ENCODE measurements around the gene KIF5C. TPM values are rescaled to one million over a fixed set of nuclear protein-coding genes. Genes with fewer than 3 reads are reported as not detected.

Gene KIF5C
- total RNA-seq, 1 donor from 2014 or later: 673 TPM

GRCh38 chr2:148944536-148944935 is 69.5 kb downstream of the KIF5C start:
- no peak overlapping the region for H3K27ac Mint-ChIP-seq (ENCODE audit: unreplicated experiment)
- no peak overlapping the region for H3K4me3 Mint-ChIP-seq (ENCODE audit: unreplicated experiment)
- no peak for DNase-seq
- H3K4me1 Mint-ChIP-seq (ENCODE audit: low read depth, unreplicated experiment): peaks cover 22% of the 10 kb centered on the region
- TF ChIP-seq CTCF (IDR thresholded peaks at IDR 0.05; ENCODE audit: partially characterized antibody, unreplicated experiment): no peak
- H3K36me3 Mint-ChIP-seq (ENCODE audit: unreplicated experiment): peaks cover 28% of the 10 kb centered on the region
- H3K27me3 Mint-ChIP-seq (ENCODE audit: unreplicated experiment): peaks cover 2% of the 10 kb centered on the region
- H3K9me3 Mint-ChIP-seq (ENCODE audit: unreplicated experiment): peaks cover 10% of the 10 kb centered on the region

- Mint-ChIP-seq H3K4me1 (ENCODE audit: low read depth, unreplicated experiment) (peaks cover 21% of the 10 kb centered on the region), H3K36me3 (ENCODE audit: unreplicated experiment) (peaks cover 22% of the 10 kb centered on the region), H3K4me3 (ENCODE audit: unreplicated experiment) (no peak overlapping the region), H3K9me3 (ENCODE audit: unreplicated experiment) (peaks cover 7% of the 10 kb centered on the region), H3K27ac (ENCODE audit: unreplicated experiment) (no peak overlapping the region), H3K27me3 (ENCODE audit: unreplicated experiment) (peaks cover 2% of the 10 kb centered on the region)
- no peak for TF ChIP-seq CTCF (IDR thresholded peaks at IDR 0.05; ENCODE audit: partially characterized antibody, unreplicated experiment)
- no peak for DNase-seq
Measured at GRCh38 chr2:148947299-148947698, 72.3 kb downstream of the KIF5C start.

GRCh38 chr2:148948868-148949267 is 73.8 kb downstream of the KIF5C start:
- H3K4me3 Mint-ChIP-seq (ENCODE audit: unreplicated experiment): no peak overlapping the region
- peaks cover 25% of the 10 kb centered on the region for H3K4me1 Mint-ChIP-seq (ENCODE audit: low read depth, unreplicated experiment)
- H3K27ac Mint-ChIP-seq (ENCODE audit: unreplicated experiment): peak overlapping the region; percentile 78
- no peak for TF ChIP-seq CTCF (IDR thresholded peaks at IDR 0.05; ENCODE audit: partially characterized antibody, unreplicated experiment)
- peaks cover 22% of the 10 kb centered on the region for H3K36me3 Mint-ChIP-seq (ENCODE audit: unreplicated experiment)
- DNase-seq: no peak
- peaks cover 2% of the 10 kb centered on the region for H3K27me3 Mint-ChIP-seq (ENCODE audit: unreplicated experiment)
- H3K9me3 Mint-ChIP-seq (ENCODE audit: unreplicated experiment): peaks cover 7% of the 10 kb centered on the region

GRCh38 chr2:148949348-148949747 is 74.3 kb downstream of the KIF5C start:
- H3K27me3 Mint-ChIP-seq (ENCODE audit: unreplicated experiment): peaks cover 3% of the 10 kb centered on the region
- peaks cover 7% of the 10 kb centered on the region for H3K9me3 Mint-ChIP-seq (ENCODE audit: unreplicated experiment)
- peak overlapping the region; percentile 44 for H3K4me3 Mint-ChIP-seq (ENCODE audit: unreplicated experiment)
- TF ChIP-seq CTCF (IDR thresholded peaks at IDR 0.05; ENCODE audit: partially characterized antibody, unreplicated experiment): no peak
- H3K4me1 Mint-ChIP-seq (ENCODE audit: low read depth, unreplicated experiment): peaks cover 29% of the 10 kb centered on the region
- peaks cover 22% of the 10 kb centered on the region for H3K36me3 Mint-ChIP-seq (ENCODE audit: unreplicated experiment)
- no peak for DNase-seq
- peak overlapping the region; percentile 78 for H3K27ac Mint-ChIP-seq (ENCODE audit: unreplicated experiment)

- Mint-ChIP-seq H3K27me3 (ENCODE audit: unreplicated experiment) (peaks cover 8% of the 10 kb centered on the region), H3K4me3 (ENCODE audit: unreplicated experiment) (no peak overlapping the region), H3K36me3 (ENCODE audit: unreplicated experiment) (peaks cover 19% of the 10 kb centered on the region), H3K27ac (ENCODE audit: unreplicated experiment) (no peak overlapping the region), H3K4me1 (ENCODE audit: low read depth, unreplicated experiment) (peaks cover 29% of the 10 kb centered on the region), H3K9me3 (ENCODE audit: unreplicated experiment) (peaks cover 5% of the 10 kb centered on the region)
- no peak for DNase-seq
- no peak for TF ChIP-seq CTCF (IDR thresholded peaks at IDR 0.05; ENCODE audit: partially characterized antibody, unreplicated experiment)
Measured at GRCh38 chr2:148952621-148953020, 77.6 kb downstream of the KIF5C start.

Measured in glutamatergic neuron (in vitro differentiated cells).